ENCODE results near the gene GATAD2A.

GATAD2A gene

DNA sequence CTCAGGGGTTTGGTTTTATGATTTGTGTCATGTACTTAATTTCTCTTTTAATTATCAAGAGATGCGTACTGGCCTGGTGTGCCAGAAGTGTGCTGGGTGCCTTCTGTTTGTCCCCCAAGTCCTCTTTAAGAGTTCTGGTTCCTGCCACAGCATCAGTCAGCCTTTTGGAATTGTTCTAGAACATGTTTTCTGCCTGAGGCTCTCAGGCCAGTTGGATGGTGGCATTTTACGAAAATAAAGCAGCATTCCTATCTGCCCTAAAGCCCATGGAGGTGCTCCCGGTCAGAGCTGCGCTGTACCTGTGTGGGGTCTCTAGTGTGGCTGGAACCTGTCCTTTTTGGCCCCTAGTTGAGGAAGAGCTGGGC lies 55.8 kb downstream of the GATAD2A start:
- no peaks in the 10 kb centered on the region for H3K27me3 ChIP-seq
- H3K9me3 ChIP-seq, result peaks cover 25% of the 10 kb centered on the region
- peaks cover 78% of the 10 kb centered on the region for H3K4me1 ChIP-seq
- H3K27ac ChIP-seq, result peak overlapping the region; percentile 80
- H4K20me1 ChIP-seq, result peaks cover 94% of the 10 kb centered on the region
- H3K36me3 ChIP-seq, result peaks cover 49% of the 10 kb centered on the region
- H3K4me2 ChIP-seq, result peak overlapping the region; percentile 99
- no peak for TF ChIP-seq Cebpa-rat (IDR thresholded peaks at IDR 0.05)
- peak overlapping the region; percentile 71 for H3K9ac ChIP-seq
- H3K4me3 ChIP-seq, result no peak overlapping the region

DNA sequence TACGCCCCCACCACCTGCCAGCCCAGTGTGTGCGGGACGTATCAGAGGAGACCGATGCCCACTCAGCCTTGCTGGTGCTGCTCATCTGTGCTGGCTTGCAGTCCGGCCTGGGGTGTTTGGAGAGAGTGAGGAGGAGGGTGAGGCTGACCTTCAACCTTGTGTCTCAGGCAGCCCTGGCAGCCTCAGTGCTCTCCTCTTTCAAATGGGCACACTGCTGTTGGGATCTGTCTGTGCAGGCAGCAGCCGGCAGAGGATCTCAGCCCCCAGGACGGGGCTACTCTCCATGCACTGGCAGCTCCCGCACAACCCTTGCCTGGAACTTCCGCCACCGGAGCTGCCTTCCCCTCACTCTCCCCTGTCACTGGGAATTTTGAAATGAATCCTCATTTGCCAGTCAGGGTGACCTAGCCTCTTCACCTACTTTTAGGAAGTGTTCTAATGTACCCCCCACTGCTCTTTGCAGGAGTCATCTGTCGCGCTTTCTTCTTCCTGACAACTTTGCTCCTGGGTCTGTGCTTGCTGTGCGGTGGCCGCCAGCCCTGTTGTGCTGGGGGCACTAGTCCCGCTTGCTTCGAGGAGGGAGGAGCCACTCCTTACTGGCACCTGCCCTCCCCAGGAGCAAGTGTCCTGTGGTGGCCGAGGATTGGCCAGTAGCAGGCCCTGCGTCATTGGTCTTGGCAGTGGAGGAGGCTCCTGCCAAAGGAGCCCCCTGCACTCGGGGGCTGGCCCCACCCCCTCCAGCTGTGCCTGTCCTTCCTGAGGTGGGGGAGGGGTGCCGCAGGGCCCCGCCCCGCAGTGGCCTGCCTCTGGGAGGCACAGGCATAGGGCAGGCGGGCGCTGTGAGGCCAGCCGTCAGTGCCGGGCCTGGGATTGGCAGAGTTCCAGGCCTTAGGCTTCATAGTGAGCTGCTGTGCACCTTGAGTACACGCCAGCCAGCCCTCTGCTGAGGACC lies 56.5 kb downstream of the GATAD2A start:
- Histone ChIP-seq H3K4me3 (peak overlapping the region; percentile 32), H3K9me3 (peaks cover 31% of the 10 kb centered on the region), H3K9ac (peak overlapping the region; percentile 71), H4K20me1 (peaks cover 87% of the 10 kb centered on the region), H3K27me3 (no peaks in the 10 kb centered on the region), H3K4me1 (peaks cover 72% of the 10 kb centered on the region), H3K36me3 (peaks cover 49% of the 10 kb centered on the region), H3K27ac (peak overlapping the region; percentile 80), H3K4me2 (peak overlapping the region; percentile 99)
- no peak for TF ChIP-seq Cebpa-rat (IDR thresholded peaks at IDR 0.05)

DNA sequence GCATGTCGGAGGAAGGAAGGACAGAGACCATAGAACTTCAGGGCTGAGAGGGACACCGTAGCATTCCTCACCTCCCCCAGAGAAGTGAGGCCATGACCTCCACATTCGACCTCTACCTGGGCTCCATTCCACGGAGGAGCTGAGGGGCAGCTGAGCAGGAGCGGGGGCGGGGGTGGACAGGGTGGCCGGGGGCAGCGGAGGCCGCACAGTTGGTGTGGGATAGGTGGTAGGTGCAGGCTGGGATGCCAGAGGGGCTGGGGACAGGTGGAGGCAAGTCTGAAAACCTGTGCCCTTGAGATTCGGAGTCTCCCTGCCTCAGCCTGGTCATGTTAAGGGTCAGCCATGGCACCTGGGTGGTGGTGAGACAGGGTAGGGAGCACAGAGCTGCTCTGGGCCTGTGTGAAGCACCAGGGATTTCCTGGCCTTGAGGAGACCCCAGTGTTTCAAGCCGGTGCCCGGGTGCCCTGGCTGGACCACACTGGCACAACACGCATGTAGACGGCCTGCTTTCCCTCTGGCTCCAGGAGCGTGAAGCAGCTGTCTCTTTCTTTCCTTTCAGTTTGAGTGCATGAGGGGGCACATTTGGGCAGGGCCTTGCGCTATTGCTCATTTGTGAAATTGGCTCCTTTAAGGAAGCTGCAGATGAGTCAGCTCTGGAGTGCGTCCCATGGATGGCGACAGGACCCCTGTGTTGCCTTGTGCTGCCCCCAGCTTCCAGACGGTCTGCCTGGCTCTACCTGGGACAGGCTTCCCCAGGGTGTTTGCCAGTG lies 58.1 kb downstream of the GATAD2A start:
- H4K20me1 ChIP-seq, result peaks cover 71% of the 10 kb centered on the region
- peak overlapping the region; percentile 99 for H3K4me2 ChIP-seq
- peak overlapping the region; percentile 71; the same call in 1 of the 2 replicates for H3K9ac ChIP-seq
- no peak overlapping the region for H3K4me3 ChIP-seq
- H3K27ac ChIP-seq, result peak overlapping the region; percentile 80
- peaks cover 56% of the 10 kb centered on the region for H3K4me1 ChIP-seq
- H3K27me3 ChIP-seq, result no peaks in the 10 kb centered on the region
- TF ChIP-seq Cebpa-rat (IDR thresholded peaks at IDR 0.05), result no peak
- peaks cover 52% of the 10 kb centered on the region for H3K36me3 ChIP-seq
- peaks cover 47% of the 10 kb centered on the region for H3K9me3 ChIP-seq

DNA sequence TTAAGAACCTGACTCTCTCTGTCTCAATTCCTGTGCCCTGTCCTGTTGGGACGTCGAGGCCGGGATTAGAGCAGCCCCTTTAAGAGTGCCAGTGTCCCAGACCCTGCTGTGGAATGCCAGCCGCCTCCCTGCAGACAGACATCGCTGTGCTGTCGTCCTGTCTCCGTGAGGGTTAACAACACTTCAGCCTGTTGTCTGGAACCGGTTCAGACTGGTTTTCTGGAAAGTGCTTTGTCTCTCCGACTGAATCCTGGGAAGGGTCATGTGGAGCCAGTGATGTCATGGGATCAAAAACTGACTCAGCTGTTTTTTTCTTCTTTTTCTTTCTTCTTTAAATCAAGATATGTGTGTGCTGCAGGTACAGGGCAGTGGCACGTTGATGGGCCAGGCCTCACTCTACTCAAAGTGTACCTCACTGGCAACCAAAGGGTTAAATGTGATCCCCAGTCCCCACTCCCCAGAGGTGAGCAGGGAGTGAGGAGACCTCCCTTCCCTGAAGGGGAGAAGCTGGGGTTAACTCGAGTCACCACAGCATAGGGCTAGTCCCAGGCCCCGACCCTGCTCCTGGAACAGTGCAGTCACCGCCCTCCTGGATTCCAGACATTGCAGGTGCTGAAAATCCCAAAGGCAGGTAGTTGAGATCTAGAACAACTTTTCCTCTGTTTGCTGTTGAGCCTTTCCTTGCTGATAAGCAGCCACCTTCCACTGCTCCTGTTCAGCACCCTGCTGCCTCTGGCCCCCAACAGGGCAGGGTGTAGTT lies 59.0 kb downstream of the GATAD2A start:
- no peak overlapping the region for H3K4me3 ChIP-seq
- no peak overlapping the region for H3K4me2 ChIP-seq
- TF ChIP-seq Cebpa-rat (IDR thresholded peaks at IDR 0.05), result no peak
- H3K36me3 ChIP-seq, result peaks cover 61% of the 10 kb centered on the region
- peaks cover 65% of the 10 kb centered on the region for H4K20me1 ChIP-seq
- peaks cover 46% of the 10 kb centered on the region for H3K4me1 ChIP-seq
- H3K27me3 ChIP-seq, result no peaks in the 10 kb centered on the region
- H3K27ac ChIP-seq, result 0 out of 2 replicates have a peak overlapping the region, but pooled peaks have one; percentile 5
- H3K9me3 ChIP-seq, result peaks cover 57% of the 10 kb centered on the region
- H3K9ac ChIP-seq, result no peak overlapping the region

DNA sequence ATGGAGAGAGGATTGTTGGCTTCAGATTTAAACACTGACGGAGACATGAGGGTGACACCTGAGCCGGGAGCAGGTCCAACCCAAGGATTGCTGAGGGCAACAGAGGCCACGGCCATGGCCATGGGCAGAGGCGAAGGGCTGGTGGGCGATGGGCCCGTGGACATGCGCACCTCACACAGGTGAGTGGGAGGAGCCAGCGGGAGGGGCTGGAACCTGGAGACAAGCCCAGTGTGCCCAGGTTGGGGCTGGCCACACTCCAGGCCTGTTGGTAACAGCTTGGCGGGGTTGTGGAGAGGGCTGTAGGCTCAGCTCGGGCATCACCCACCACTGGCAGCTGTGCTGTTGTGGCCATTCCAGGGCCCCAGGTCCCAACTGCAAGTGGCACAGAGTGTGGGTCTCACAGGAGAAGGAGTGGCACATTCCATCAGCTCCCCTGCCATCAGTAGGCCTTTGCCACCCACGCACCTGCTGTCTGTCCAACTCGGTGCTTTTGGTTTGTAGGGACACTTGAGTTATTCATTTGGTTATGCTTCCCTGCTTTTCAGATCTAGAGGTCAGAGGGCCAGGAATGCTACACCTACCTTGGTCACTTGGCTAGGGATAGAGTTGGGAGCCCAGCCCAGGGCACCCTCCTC lies 60.1 kb downstream of the GATAD2A start:
- peaks cover 63% of the 10 kb centered on the region for H4K20me1 ChIP-seq
- no peaks in the 10 kb centered on the region for H3K27me3 ChIP-seq
- peaks cover 38% of the 10 kb centered on the region for H3K4me1 ChIP-seq
- no peak overlapping the region for H3K9ac ChIP-seq
- 0 out of 2 replicates have a peak overlapping the region, but pooled peaks have one; percentile 2 for H3K4me3 ChIP-seq
- TF ChIP-seq Cebpa-rat (IDR thresholded peaks at IDR 0.05), result no peak
- H3K36me3 ChIP-seq, result peaks cover 72% of the 10 kb centered on the region
- H3K27ac ChIP-seq, result no peak overlapping the region
- H3K4me2 ChIP-seq, result no peak overlapping the region
- H3K9me3 ChIP-seq, result peaks cover 59% of the 10 kb centered on the region

DNA sequence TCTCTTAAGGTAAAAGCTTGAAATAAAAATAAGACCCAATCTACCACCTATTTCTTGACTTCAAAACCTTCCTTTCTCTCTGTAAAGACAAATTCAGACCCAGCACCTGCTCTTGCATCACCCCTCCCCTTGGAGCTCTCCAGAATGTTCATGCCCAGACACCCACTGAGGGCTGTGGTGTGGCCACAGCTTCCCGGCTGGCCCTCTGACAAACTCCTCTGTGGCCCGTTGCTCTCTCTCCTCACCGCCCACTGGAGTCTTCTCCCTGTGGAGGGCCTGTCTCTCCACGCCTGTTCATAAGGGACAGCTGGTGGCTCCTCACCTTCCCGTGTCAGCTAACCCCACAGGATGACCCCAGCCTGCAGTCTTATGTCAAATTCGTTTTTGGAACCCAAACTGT lies 60.7 kb downstream of the GATAD2A start:
- Histone ChIP-seq H3K27me3 (no peaks in the 10 kb centered on the region), H3K4me3 (0 out of 2 replicates have a peak overlapping the region, but pooled peaks have one; percentile 2), H3K9ac (no peak overlapping the region), H3K4me1 (peaks cover 36% of the 10 kb centered on the region), H3K36me3 (peaks cover 78% of the 10 kb centered on the region), H4K20me1 (peaks cover 63% of the 10 kb centered on the region), H3K9me3 (peaks cover 59% of the 10 kb centered on the region), H3K4me2 (no peak overlapping the region), H3K27ac (no peak overlapping the region)
- no peak for TF ChIP-seq Cebpa-rat (IDR thresholded peaks at IDR 0.05)

DNA sequence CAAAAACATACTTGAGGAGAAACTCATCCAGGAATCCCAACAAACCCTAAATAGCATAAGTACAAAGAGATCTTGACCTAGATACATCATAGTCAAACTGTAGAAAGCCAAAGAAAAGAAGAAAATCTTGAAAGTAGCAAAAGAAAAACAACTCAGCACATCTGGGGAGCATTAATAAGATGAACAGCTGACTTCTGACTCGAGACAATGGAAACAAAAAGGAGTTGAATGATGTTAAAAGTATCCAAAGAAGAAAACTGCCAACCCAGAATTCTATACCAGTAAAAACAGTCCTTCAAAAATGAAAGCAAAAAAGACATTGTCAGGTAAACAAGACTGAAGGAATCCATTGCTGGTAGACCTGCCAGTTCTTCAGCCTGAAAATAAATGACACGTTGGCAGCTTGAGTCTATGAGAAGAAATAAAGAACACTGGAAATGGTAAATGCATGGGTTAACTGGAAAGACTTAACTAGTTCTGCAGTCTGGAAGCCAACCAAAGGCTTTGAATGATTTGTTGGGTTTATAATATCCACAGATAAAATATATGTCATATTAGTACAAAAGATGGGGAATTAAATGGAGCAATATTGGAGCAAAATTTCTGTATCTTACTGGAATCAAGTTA lies 63.1 kb downstream of the GATAD2A start:
- Histone ChIP-seq H3K9ac (no peak overlapping the region), H3K36me3 (peaks cover 97% of the 10 kb centered on the region), H3K27ac (no peak overlapping the region), H3K9me3 (peaks cover 59% of the 10 kb centered on the region), H4K20me1 (peaks cover 61% of the 10 kb centered on the region), H3K4me2 (no peak overlapping the region), H3K4me1 (peaks cover 32% of the 10 kb centered on the region), H3K4me3 (peak overlapping the region; percentile 21; the same call in 1 of the 2 replicates), H3K27me3 (no peaks in the 10 kb centered on the region)
- TF ChIP-seq Cebpa-rat (IDR thresholded peaks at IDR 0.05), result no peak

DNA sequence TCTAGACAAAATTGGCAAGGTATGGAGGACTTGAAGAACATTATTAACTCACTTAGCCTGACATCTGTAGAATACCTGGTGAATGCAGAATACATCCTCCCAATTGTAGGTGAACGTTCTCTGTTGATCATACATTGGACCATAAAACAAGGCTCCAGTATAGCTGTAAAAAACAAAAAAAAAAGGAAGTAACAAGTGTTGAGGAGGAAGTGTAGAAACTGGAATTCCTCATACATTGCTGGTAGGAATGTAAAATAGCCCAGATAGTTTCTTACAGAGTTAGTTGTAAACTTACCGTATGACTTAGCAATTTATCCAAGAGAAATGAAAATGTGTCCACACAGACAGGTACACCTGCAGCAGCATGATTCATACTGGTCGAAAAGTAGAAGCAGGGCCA lies 65.1 kb downstream of the GATAD2A start:
- no peak overlapping the region for H3K9ac ChIP-seq
- no peak overlapping the region for H3K27ac ChIP-seq
- H3K27me3 ChIP-seq, result no peaks in the 10 kb centered on the region
- peaks cover 46% of the 10 kb centered on the region for H3K4me1 ChIP-seq
- H3K4me2 ChIP-seq, result no peak overlapping the region
- H3K9me3 ChIP-seq, result peaks cover 41% of the 10 kb centered on the region
- H3K36me3 ChIP-seq, result peaks cover 97% of the 10 kb centered on the region
- peaks cover 61% of the 10 kb centered on the region for H4K20me1 ChIP-seq
- H3K4me3 ChIP-seq, result no peak overlapping the region
- TF ChIP-seq Cebpa-rat (IDR thresholded peaks at IDR 0.05), result no peak
